Fibroblast of villous mesenchyme (primary cell): ENCODE data around the gene CYP4F22. TPM values are rescaled to one million over a fixed set of nuclear protein-coding genes. Genes with fewer than 3 reads are reported as not detected.
"Not testable (repeated sequence)": the region's sequence is repeated elsewhere in the genome, so short reads cannot be mapped to it uniquely, and the experiment has no call there.

Experiments used
- DNase-seq: peaks from one replicate; pipeline ENCODE4 v3.0.0-alpha.2; 2010; ENCODE audit warnings: low read depth
- H3K4me3 ChIP-seq: 2 replicates; pipeline ENCODE4 v1.5.1; 2011; ENCODE audit warnings: low read depth, mild to moderate bottlenecking, low read length
- CTCF ChIP-seq: IDR thresholded peaks from 2 replicates; pipeline ENCODE4 v1.5.1; 2012; ENCODE audit warnings: low read depth, mild to moderate bottlenecking, low read length; ENCODE audit not compliant: insufficient read depth
- total RNA-seq: library from RNA; depleted of rRNA; stranded (reverse); fragments of >200 nt; gene quantifications from 2 replicates; pipeline ENCODE4 v1.2.3, GENCODE V29; 2012

The CYP4F22 gene
- total RNA-seq, 1 donor = not detected

GRCh38 chr19:15589760-15590451, 81.6 kb downstream of the CYP4F22 start:
- DNase-seq = no peak
- no peak overlapping the region for H3K4me3 ChIP-seq
- no peak for TF ChIP-seq CTCF

GRCh38 chr19:15591796-15592195, 83.5 kb downstream of the CYP4F22 start:
- no peak for TF ChIP-seq CTCF
- DNase-seq = no peak
- no peak overlapping the region for H3K4me3 ChIP-seq

- not testable (repeated sequence) for H3K4me3 ChIP-seq, DNase-seq
Observed at GRCh38 chr19:15592506-15592905, 84.2 kb downstream of the CYP4F22 start.

GRCh38 chr19:15593766-15594165, 85.4 kb downstream of the CYP4F22 start:
- not testable (repeated sequence) for H3K4me3 ChIP-seq, DNase-seq

GRCh38 chr19:15595069-15595468, 86.7 kb downstream of the CYP4F22 start:
- no peak for DNase-seq
- no peak overlapping the region for H3K4me3 ChIP-seq
- no peak for TF ChIP-seq CTCF

Other genes with a start within 250 kb of the CYP4F22 start
- gene BRD4, start 176.0 kb upstream of the CYP4F22 start, total RNA-seq = 25.8 and 26.3 TPM in 2 replicates
- gene AKAP8, start 128.7 kb upstream of the CYP4F22 start, total RNA-seq = 16.0 and 19.6 TPM in 2 replicates
- gene AKAP8L, start 89.5 kb upstream of the CYP4F22 start, total RNA-seq = 59.6 and 61.3 TPM in 2 replicates
- 7.3 and 7.4 TPM in 2 replicates for gene WIZ, start 58.6 kb upstream of the CYP4F22 start, total RNA-seq
- gene RASAL3, start 44.0 kb upstream of the CYP4F22 start, total RNA-seq = not detected in 2 replicates
- not detected in 2 replicates for gene PGLYRP2, start 29.0 kb upstream of the CYP4F22 start, total RNA-seq
- gene CYP4F8, start 106.7 kb downstream of the CYP4F22 start, total RNA-seq = under 0.01 TPM in 1 of 2 replicates, not detected in the other
- not detected in 2 replicates for gene CYP4F3, start 132.4 kb downstream of the CYP4F22 start, total RNA-seq
- gene CYP4F12, start 164.6 kb downstream of the CYP4F22 start, total RNA-seq = not detected in 2 replicates
- not detected in 2 replicates for gene OR10H2, start 219.5 kb downstream of the CYP4F22 start, total RNA-seq
- gene OR10H3, start 229.5 kb downstream of the CYP4F22 start, total RNA-seq = not detected in 2 replicates